ENCODE results near the gene PACSIN3. TPM values are rescaled to one million over a fixed set of nuclear protein-coding genes. Genes with fewer than 3 reads are reported as not detected.

PACSIN3 gene
- total RNA-seq, 1 donor from 2014 or later: 93.3 TPM

DNA sequence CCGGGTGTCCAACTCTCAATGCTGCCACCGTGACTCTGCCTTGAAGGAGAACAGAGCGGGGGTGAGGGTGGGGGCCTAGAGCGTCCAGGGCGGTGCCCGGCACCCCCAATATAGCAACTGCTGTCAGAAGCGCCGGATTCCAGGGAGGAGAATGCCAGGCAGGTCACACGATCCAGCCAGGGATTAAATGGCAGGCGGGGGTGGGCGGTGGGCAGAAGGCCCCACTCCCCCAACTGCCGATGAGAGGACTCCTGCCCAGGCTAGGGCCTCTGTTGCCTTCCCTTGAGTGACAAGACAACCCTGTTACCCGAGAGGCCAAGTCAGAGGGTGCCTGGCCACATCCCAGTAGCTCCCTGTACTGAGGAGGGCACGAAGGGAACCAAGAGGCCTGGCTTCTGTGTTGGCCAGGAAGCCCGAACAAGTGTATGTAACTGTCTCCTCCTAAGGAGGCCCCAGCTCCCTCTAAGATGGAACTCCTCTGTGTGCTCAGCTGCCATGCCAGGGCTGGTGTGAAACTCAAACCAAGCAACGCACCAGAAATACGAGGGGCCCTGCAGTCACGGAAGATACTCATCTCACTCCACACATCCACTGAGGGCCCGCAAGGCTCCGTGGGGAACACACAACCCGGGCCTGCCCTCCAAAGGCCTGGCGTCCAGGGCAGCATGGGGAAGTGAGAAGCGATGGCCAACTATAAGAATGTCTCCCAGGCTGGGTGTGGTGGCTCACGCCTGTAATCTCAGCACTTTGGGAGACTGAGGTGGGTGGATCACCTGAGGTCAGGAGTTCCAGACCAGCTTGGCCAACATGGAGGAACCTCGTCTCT is 3.0 kb downstream of the PACSIN3 start:
- Mint-ChIP-seq H3K9me3 (ENCODE audit: unreplicated experiment) (no peaks in the 10 kb centered on the region), H3K27ac (ENCODE audit: unreplicated experiment) (peak overlapping the region; percentile 65), H3K27me3 (ENCODE audit: unreplicated experiment) (no peaks in the 10 kb centered on the region), H3K36me3 (ENCODE audit: unreplicated experiment) (peaks cover 11% of the 10 kb centered on the region), H3K4me3 (ENCODE audit: unreplicated experiment) (no peak overlapping the region), H3K4me1 (ENCODE audit: unreplicated experiment) (peaks cover 37% of the 10 kb centered on the region)
- TF ChIP-seq, protein P1, sequence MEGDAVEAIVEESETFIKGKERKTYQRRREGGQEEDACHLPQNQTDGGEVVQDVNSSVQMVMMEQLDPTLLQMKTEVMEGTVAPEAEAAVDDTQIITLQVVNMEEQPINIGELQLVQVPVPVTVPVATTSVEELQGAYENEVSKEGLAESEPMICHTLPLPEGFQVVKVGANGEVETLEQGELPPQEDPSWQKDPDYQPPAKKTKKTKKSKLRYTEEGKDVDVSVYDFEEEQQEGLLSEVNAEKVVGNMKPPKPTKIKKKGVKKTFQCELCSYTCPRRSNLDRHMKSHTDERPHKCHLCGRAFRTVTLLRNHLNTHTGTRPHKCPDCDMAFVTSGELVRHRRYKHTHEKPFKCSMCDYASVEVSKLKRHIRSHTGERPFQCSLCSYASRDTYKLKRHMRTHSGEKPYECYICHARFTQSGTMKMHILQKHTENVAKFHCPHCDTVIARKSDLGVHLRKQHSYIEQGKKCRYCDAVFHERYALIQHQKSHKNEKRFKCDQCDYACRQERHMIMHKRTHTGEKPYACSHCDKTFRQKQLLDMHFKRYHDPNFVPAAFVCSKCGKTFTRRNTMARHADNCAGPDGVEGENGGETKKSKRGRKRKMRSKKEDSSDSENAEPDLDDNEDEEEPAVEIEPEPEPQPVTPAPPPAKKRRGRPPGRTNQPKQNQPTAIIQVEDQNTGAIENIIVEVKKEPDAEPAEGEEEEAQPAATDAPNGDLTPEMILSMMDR (IDR thresholded peaks at IDR 0.05): no peak
- DNase-seq (ENCODE audit: extremely low spot score, unreplicated experiment): no peak

DNA sequence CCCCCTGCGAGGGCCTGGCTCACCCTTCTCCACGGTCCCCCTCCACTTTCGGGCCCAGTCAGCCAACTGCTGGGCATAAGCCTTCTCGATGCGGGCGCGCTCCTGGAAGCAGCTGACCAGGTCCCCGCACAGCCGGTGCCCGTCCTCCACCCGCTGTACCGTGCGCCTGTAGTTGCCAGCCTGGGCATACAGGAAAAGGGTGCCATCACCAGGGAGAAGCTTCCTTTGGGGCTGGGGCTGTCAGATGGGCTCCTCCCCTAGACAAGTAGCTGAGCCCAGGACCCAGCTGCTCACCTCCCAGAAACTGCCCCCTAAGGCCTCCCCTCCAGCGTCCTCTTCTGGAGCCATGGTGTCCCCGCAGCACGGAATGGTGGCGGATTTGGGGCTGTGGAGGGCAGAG is 3.9 kb downstream of the PACSIN3 start:
- no peak for DNase-seq (ENCODE audit: extremely low spot score, unreplicated experiment)
- H3K27ac Mint-ChIP-seq (ENCODE audit: unreplicated experiment): no peak overlapping the region
- peaks cover 35% of the 10 kb centered on the region for H3K4me1 Mint-ChIP-seq (ENCODE audit: unreplicated experiment)
- H3K4me3 Mint-ChIP-seq (ENCODE audit: unreplicated experiment): no peak overlapping the region
- no peaks in the 10 kb centered on the region for H3K27me3 Mint-ChIP-seq (ENCODE audit: unreplicated experiment)
- H3K36me3 Mint-ChIP-seq (ENCODE audit: unreplicated experiment): peaks cover 11% of the 10 kb centered on the region
- TF ChIP-seq, protein P1 (IDR thresholded peaks at IDR 0.05): no peak
- H3K9me3 Mint-ChIP-seq (ENCODE audit: unreplicated experiment): no peaks in the 10 kb centered on the region

DNA sequence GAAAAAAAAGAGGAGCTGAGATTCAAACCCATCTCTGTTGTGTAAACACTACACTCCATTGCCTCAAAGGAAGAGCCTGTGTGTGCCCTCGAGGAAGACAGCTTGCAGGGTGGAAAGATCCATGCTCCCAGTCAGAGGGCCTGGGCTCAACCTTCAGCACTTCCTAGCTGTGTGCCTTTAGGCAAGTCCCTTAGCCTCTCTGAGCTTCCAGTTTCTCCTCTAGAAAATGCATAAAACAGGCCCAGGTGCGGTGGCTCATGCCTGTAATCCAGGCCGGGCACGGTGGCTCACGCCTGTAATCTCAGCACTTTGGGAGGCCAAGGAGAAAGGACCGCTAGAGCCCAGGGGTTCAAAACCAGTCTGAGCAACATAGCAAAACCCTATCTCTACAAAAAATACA is 5.0 kb downstream of the PACSIN3 start:
- peaks cover 11% of the 10 kb centered on the region for H3K36me3 Mint-ChIP-seq (ENCODE audit: unreplicated experiment)

DNA sequence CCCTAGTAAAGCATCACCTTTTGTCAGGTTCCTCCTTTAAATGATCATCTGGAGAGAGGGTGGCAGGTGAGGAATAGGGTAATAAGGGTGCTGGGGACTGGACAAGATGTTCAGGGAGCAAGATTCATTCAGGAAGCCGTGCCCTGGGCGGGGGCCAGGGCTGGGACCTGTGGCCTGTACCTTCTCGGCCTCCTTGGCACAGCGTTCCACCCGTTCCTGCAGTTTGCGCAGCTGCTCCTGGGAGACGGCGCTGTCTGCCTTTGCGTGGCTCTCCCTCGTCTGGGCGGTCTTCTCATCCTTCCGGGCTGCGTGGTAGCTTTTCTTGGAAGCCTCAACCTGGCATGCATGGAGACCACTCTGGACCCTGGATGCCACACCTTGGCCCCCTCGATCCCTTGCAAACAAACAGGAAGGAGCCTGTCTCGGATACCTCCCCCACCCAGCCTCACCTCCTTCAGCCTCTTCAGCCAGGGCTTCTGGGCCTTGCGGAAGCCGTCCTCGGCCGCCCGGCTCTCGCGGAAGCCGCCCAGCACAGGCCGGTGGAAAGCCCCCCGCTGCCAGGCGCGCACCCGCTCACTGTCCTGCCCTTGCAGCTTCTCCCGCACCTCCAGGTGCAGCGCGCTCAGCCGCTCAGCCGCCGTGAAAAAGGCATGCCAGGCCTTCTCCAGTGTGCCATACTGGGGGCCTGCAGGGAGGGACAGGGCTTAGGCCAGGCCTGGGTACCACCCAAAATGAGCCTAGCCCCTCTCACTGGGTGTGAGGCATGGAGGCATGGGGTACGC is 6.0 kb downstream of the PACSIN3 start:
- TF ChIP-seq, protein P1 (IDR thresholded peaks at IDR 0.05): no peak
- no peaks in the 10 kb centered on the region for H3K9me3 Mint-ChIP-seq (ENCODE audit: unreplicated experiment)
- DNase-seq (ENCODE audit: extremely low spot score, unreplicated experiment): no peak
- H3K27me3 Mint-ChIP-seq (ENCODE audit: unreplicated experiment): no peaks in the 10 kb centered on the region
- peaks cover 42% of the 10 kb centered on the region for H3K4me1 Mint-ChIP-seq (ENCODE audit: unreplicated experiment)
- H3K27ac Mint-ChIP-seq (ENCODE audit: unreplicated experiment): no peak overlapping the region
- H3K4me3 Mint-ChIP-seq (ENCODE audit: unreplicated experiment): no peak overlapping the region
- peaks cover 11% of the 10 kb centered on the region for H3K36me3 Mint-ChIP-seq (ENCODE audit: unreplicated experiment)

More for the DNA sequence above, 5.0 kb downstream of the PACSIN3 start:
- no peak for DNase-seq (ENCODE audit: extremely low spot score, unreplicated experiment)
- TF ChIP-seq, protein P1 (IDR thresholded peaks at IDR 0.05): no peak
- Mint-ChIP-seq H3K4me1 (ENCODE audit: unreplicated experiment) (peaks cover 34% of the 10 kb centered on the region), H3K27me3 (ENCODE audit: unreplicated experiment) (no peaks in the 10 kb centered on the region), H3K4me3 (ENCODE audit: unreplicated experiment) (no peak overlapping the region), H3K9me3 (ENCODE audit: unreplicated experiment) (no peaks in the 10 kb centered on the region), H3K27ac (ENCODE audit: unreplicated experiment) (no peak overlapping the region)

DNA sequence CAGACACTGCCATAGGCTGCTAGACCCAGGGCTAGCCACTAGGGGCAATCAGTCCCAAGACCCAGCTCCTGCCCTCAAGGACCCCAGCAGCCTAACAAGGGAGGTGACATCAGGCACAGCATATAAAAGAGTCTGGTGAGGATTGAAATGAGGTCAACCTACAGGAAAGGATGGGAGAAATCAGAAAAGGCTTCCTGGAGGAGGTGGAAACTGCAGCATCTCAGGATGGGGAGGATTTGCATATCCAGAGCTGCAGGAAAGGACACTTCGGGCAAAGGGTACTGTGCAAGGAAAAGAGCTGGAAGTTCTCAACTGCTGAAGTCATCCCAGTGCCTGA is 6.6 kb downstream of the PACSIN3 start:
- H3K27ac Mint-ChIP-seq (ENCODE audit: unreplicated experiment): peak overlapping the region; percentile 41
- H3K4me1 Mint-ChIP-seq (ENCODE audit: unreplicated experiment): peaks cover 40% of the 10 kb centered on the region
- no peak overlapping the region for H3K4me3 Mint-ChIP-seq (ENCODE audit: unreplicated experiment)
- TF ChIP-seq, protein P1 (IDR thresholded peaks at IDR 0.05): peak; percentile 59
- H3K27me3 Mint-ChIP-seq (ENCODE audit: unreplicated experiment): no peaks in the 10 kb centered on the region
- no peaks in the 10 kb centered on the region for H3K9me3 Mint-ChIP-seq (ENCODE audit: unreplicated experiment)
- no peak for DNase-seq (ENCODE audit: extremely low spot score, unreplicated experiment)
- H3K36me3 Mint-ChIP-seq (ENCODE audit: unreplicated experiment): peaks cover 11% of the 10 kb centered on the region

Data from osteocyte (in vitro differentiated cells).